Activated T-cell treated with anti-CD3 and anti-CD28 coated beads, Interleukin-2, amount 50 U/mL, for 4 hours (primary cell): ENCODE measurements around the gene NEK10. TPM values are rescaled to one million over a fixed set of nuclear protein-coding genes. Genes with fewer than 3 reads are reported as not detected.

Experiments
- ATAC-seq, 2 donors: fragments of 200-7000 bp; cut with Tn5 transposase; one replicate each; pipeline ENCODE4 v1.10.0; 2021
- DNase-seq: peaks from one replicate; pipeline ENCODE4 v3.0.0-alpha.2; 2020
- H3K27me3 Mint-ChIP-seq: one replicate; pipeline ENCODE4 v1.8.0; 2021; ENCODE audit warnings: low read depth, mixed read lengths
- H3K36me3 Mint-ChIP-seq: one replicate; pipeline ENCODE4 v1.8.0; 2022; ENCODE audit warnings: mixed read lengths; ENCODE audit not compliant: insufficient read depth
- H3K4me1 Mint-ChIP-seq: one replicate; pipeline ENCODE4 v1.8.0; 2021; ENCODE audit warnings: low read depth, mixed read lengths
- H3K4me3 Mint-ChIP-seq: one replicate; pipeline ENCODE4 v1.8.0; 2021; ENCODE audit warnings: mild to moderate bottlenecking, moderate library complexity, mixed read lengths
- H3K9me3 Mint-ChIP-seq: one replicate; pipeline ENCODE4 v1.8.0; 2021; ENCODE audit warnings: mixed read lengths
- total RNA-seq, 3 donors: library from RNA; stranded (reverse); gene quantifications; one replicate each; pipeline ENCODE4 v1.2.1, GENCODE V29; 2021

Gene NEK10
- total RNA-seq, 3 donors from 2014 or later = 0.21 to 0.49 (median 0.28) TPM

DNA sequence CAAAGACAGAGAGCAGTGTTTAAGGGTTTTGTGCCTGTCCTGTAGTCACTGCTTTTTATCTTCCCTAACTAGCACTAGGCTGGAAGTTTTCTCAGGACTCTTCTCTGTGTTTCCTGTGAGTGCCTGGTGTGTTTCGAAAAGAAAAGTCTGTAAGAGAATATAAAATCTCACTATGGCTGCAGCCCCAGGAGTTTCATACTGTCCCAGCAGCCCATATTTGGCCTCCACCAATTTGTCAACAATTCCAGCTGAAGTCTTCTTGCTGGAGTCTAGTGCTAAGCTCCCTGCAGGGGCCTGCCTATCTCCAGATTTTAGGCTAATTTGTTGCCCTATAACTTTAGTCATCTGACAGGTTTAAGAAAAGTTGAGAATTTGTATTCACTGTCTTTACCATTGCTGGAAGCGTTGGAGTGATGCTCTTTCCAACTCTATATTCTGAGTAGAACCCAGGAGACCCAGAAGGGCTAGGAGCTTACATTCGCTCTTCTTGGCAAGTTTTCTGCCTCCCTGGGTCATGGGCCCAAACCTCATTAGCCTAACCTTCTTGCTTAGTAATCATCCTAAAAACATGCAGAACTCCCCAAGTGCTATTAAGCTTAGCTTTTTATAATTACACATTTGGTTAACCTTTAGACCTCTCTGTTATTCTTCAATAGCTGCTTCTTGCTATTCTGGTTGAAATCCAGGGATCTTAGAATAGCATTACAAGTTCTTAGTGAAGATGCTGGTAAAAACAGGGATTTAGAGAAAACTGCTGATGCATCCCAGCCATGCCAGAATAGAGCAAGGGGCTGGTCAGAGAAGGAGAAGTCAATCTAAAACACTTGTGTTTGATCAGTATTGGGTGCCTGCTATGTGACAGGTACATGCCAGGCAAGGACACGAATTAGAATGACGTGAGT, 283.1 kb downstream of the NEK10 start:
- H3K36me3 Mint-ChIP-seq = no peaks in the 10 kb centered on the region
- no peaks in the 10 kb centered on the region for H3K4me1 Mint-ChIP-seq
- ATAC-seq = no peak
- no peaks in the 10 kb centered on the region for H3K9me3 Mint-ChIP-seq
- H3K27me3 Mint-ChIP-seq = no peaks in the 10 kb centered on the region
- DNase-seq = no peak
- no peak overlapping the region for H3K4me3 Mint-ChIP-seq

DNA sequence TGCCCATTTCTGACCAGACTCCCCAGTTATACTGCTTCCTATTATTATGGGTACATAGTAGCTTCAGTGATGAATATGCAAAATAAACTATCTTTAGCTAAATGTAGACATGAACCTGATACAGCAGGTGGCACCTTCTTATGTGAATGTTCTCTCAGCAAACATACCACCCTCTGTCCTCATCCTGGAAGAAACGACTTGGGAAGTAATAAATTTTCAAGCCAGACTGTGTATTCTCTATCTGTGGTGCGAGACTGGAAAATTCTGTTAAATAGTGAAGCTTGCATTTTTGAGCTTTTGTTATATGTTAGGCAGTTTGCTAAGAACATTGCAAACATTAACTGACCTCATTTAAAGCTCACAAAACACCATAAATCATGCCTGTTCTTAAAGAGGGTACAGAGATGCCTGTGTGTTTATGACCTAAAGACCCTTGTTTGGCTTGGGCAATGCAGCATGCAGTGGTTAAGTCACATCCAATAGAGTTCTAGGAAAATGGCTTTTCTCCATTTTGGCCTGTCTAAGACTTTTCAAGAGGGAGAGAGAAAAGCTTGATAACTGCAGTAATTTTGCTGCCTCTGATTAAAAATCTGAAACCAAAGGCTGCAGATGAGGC, 287.1 kb downstream of the NEK10 start:
- Mint-ChIP-seq H3K36me3 (no peaks in the 10 kb centered on the region), H3K4me3 (no peak overlapping the region), H3K27me3 (no peaks in the 10 kb centered on the region), H3K4me1 (no peaks in the 10 kb centered on the region), H3K9me3 (no peaks in the 10 kb centered on the region)
- ATAC-seq (no peak), DNase-seq (no peak)

DNA sequence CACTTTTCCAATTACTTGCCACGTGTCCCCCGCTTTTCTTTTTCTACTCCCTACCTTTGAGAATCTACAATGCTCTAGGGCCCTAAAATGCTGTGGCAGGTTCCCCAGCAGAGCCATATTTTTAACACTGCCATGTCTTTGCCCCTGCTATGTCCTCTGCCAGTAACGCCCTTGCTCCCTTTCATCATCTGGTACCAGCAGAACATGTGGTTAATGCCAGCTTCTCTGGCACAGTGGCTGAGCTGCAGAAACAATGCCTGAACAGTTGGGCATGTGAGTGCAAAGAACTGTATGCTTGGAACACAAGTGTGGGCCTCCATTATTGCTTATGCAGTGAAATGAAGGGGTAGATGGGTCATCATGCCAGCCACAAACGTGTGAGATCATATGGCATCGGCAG, 287.6 kb downstream of the NEK10 start:
- H3K4me1 Mint-ChIP-seq = no peaks in the 10 kb centered on the region
- H3K4me3 Mint-ChIP-seq = no peak overlapping the region
- H3K27me3 Mint-ChIP-seq = no peaks in the 10 kb centered on the region
- no peaks in the 10 kb centered on the region for H3K36me3 Mint-ChIP-seq
- H3K9me3 Mint-ChIP-seq = no peaks in the 10 kb centered on the region
- ATAC-seq (no peak), DNase-seq (no peak)

DNA sequence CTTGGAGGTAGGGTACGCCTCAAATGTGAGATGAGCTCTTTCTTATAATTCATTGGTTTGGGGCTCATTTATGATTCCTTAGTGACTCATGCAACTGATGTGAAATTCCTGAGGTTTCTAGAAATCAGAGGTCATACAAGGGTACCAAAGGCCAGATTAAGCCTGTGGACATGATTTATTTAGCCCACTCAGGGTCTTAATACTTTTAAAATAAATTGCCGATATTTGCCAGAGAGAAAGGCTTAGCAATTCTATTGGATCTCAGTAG, 289.0 kb downstream of the NEK10 start:
- Mint-ChIP-seq H3K27me3 (no peaks in the 10 kb centered on the region), H3K4me3 (no peak overlapping the region), H3K36me3 (no peaks in the 10 kb centered on the region), H3K9me3 (no peaks in the 10 kb centered on the region), H3K4me1 (no peaks in the 10 kb centered on the region)
- DNase-seq (no peak), ATAC-seq (no peak)

DNA sequence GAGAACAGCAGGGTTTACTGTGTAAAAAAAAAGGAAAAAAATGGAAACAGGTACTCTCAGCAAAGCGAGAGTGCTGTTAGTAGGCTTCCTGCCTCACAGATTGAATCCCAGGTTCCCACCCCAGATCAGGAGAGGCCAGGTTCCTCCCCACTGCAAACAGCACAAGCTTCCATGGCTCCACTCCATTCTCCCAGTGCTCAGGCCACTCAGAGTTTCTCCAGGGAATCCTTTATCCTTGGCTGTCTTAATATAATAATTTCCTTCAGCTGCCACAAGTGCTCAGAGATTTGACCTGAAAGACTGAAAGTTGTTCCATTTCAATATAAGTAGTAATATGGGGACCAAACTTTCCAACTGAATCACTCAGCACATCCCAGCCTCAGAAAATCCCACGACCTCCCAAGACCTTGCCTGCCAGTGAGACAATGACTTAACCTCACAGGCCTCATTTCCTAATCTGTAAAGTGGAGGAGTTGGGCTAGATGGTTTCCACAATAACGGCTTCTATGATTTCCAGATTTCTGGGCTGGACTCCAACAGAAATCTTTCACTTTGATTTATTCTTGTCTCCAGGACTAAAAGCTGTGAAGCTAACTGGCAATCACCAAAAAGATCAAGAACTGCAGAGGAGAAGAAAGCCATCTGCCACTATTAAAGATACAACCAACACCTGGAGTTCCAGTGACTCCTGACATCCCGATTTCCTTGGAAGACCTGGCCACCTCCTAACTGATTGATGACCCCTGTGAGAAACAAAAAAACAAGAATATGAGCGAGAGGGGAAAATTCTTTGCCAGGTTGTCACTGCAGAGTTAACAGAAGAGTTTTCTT, 289.5 kb downstream of the NEK10 start:
- DNase-seq (no peak), ATAC-seq (no peak)
- Mint-ChIP-seq H3K4me1 (no peaks in the 10 kb centered on the region), H3K36me3 (no peaks in the 10 kb centered on the region), H3K9me3 (no peaks in the 10 kb centered on the region), H3K4me3 (no peak overlapping the region), H3K27me3 (no peaks in the 10 kb centered on the region)

DNA sequence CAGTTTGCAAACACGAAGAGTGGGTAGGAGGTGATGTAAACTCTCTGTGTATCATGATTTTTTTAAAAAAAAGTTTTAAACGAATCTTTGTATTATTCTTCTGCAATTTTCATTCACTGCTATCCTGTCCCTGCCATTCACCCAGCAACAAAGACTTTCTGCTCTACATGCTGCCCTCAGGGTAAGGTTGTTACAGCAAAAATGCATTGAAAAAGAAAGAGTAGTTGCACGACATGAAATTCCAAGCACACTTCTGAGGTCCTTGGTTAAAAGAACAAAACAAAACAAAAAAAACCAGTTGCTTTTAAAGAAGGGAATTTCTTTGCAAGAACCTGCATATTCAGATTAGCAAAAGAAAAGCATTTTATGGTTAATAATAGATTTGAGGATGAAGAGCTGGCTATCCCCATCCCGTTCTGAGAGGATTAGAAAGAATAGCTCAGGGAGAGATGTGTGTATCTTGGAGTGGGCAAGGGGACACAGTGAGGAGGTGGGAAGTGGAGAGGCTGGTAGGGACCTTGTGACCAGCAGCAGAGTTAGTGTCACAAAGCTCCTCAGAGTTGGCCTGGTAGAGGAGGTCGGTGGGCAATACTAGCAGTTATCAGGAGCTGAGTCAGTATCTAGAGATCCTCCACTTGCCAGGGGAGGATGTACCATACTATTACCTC, 290.8 kb downstream of the NEK10 start:
- Mint-ChIP-seq H3K4me3 (no peak overlapping the region), H3K36me3 (no peaks in the 10 kb centered on the region), H3K9me3 (no peaks in the 10 kb centered on the region), H3K27me3 (no peaks in the 10 kb centered on the region), H3K4me1 (no peaks in the 10 kb centered on the region)
- no peak for ATAC-seq
- no peak for DNase-seq

DNA sequence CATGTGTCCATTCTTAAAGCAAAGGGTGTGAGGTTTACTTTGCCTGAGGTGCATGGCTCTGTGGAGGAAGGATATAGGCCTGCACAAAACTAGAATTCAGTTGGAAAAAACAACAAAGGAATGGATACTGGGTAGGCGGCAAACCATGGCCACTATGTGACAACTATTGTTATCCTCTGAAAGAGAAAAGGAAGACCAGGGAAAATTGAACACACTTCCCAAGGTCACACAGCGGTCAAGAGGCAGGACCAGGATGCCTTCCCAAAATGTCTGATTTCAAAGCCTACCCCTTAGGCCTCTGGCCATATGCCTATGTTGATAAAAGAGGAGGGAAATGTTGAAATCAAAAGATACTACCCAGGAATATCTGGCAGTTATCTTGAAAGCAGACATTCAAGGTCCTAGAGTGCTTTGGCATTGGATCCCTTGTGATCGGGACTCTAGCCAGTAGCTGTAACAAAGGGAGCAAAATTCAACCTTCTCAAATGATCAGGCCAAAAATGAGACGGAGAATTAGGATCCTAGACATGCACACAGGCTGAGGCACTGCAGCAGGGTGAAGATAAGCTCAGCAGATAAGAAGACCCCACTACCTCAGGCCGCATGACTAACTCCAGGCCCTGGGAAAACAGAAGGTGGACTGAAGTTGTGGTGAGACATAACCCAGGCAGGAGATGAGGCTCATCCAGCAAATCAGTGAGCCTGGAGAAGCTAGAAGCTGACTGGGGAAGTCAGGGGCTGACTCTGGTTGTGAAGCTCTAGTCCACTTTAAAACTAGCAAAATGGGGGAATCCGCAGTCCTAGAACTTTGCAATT, 292.2 kb downstream of the NEK10 start:
- no peaks in the 10 kb centered on the region for H3K9me3 Mint-ChIP-seq
- no peaks in the 10 kb centered on the region for H3K36me3 Mint-ChIP-seq
- no peak overlapping the region for H3K4me3 Mint-ChIP-seq
- DNase-seq (no peak), ATAC-seq (no peak)
- no peaks in the 10 kb centered on the region for H3K4me1 Mint-ChIP-seq
- H3K27me3 Mint-ChIP-seq = no peaks in the 10 kb centered on the region

DNA sequence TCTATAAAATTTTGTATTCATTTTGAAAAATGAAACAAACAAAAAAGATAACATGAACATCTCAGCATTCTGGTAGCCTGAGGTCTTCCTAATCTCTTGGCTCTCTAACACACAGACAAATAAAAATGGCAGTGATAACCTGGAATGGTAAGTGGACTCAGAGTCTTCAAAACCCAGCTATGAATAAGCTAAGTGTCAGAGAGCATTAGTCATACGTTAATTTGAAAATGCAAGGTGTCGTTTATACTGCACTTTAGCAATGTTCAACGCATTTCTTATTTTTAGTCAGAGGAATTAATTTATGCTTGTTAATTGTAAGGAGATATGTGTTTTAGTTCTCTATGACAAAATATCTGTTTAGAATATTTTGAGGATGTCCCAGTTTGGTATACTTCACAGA, 294.3 kb downstream of the NEK10 start:
- ATAC-seq (no peak), DNase-seq (no peak)
- Mint-ChIP-seq H3K27me3 (no peaks in the 10 kb centered on the region), H3K4me1 (no peaks in the 10 kb centered on the region), H3K4me3 (no peak overlapping the region), H3K9me3 (peaks cover 3% of the 10 kb centered on the region), H3K36me3 (no peaks in the 10 kb centered on the region)

DNA sequence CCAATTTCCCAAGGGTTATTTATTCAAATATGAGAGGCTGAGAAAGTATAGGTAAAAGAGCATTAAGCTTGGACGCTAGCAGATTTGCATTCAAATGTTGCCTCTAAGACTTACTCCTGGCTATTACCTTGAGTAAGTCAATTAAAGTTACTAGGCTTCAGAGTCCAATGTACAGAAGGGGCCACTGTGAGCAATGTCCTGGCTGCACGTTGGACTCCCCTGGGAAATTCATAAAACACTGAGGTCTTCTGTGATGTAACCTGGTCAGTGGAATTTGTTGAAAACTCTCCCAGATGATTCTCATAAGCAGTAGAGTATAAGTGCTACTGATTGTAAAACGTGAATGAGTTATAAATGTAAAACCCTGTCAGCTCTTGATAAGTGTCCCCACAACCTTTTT, 295.3 kb downstream of the NEK10 start:
- Mint-ChIP-seq H3K36me3 (no peaks in the 10 kb centered on the region), H3K9me3 (peaks cover 3% of the 10 kb centered on the region), H3K4me3 (no peak overlapping the region), H3K4me1 (no peaks in the 10 kb centered on the region), H3K27me3 (no peaks in the 10 kb centered on the region)
- no peak for DNase-seq
- no peak for ATAC-seq

DNA sequence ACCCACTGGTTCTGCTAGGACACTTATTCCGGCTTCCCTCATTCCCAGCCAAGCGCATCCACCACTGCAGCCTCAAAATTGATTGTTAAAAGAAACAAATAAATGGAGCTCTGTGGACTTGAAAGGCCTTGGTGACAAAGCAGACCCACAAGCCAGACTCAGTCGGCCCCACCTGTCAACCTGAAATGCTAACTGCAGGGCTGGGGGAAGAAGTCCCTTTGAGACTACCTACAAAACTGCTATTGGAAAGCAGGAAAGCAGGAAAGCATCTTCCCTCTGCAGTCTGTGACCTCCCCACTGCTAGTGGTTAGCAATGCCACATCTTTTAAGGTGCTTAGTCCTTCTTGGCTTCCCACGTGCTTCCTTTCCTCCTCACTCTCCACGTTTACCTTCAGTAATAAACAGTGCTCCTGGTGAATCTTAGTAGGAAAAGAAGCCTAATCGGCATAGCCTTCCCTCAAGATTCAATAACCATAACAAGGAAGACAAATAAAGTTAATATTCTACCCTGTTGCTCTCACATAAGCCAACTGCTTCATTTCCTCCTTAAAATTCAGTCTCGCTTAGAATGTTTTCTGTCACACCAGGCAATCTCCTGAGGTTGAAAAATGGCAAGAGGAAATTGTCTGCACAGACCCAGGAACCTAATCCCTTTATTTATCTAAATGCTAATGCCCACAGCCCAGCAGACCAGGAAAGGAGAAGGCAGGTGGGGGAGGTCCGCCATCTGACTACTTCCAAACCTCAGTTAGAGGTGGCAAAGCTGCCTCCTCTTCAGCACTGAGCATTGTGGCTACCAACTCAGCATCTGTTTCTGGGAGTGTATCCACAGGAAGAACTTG, 296.2 kb downstream of the NEK10 start:
- H3K4me3 Mint-ChIP-seq = no peak overlapping the region
- no peak for DNase-seq
- H3K27me3 Mint-ChIP-seq = no peaks in the 10 kb centered on the region
- no peaks in the 10 kb centered on the region for H3K36me3 Mint-ChIP-seq
- no peak for ATAC-seq
- peaks cover 3% of the 10 kb centered on the region for H3K9me3 Mint-ChIP-seq
- no peaks in the 10 kb centered on the region for H3K4me1 Mint-ChIP-seq

DNA sequence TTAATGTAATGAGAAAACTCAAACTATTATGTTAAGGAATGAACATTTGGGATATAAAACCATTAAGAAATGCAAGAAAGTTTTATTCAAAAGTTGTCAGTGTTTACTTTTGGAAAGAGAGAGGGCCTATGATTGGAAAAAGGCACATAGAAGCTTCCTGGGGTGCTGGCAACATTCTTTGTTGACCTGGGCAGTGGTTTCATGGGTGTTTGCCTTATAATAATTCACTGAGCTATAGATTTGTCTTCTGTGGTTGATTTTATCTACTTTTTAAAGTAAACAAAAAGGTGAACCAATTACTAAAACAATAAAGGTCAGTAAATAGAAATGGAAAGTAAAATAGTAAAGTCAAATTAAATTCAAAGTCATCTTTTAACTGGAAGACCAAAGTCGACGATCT, 308.8 kb downstream of the NEK10 start:
- peaks cover 9% of the 10 kb centered on the region for H3K9me3 Mint-ChIP-seq
- no peaks in the 10 kb centered on the region for H3K36me3 Mint-ChIP-seq
- ATAC-seq = no peak
- H3K27me3 Mint-ChIP-seq = peaks cover 6% of the 10 kb centered on the region
- H3K4me3 Mint-ChIP-seq = no peak overlapping the region
- no peaks in the 10 kb centered on the region for H3K4me1 Mint-ChIP-seq
- no peak for DNase-seq
